ENCODE data around the gene KCTD18. TPM values are rescaled to one million over a fixed set of nuclear protein-coding genes. Genes with fewer than 3 reads are reported as not detected.

The KCTD18 gene
- polyA plus RNA-seq, 1 of the 3 experiments (the other 2 are of a cell fraction), result 8.0 TPM

DNA sequence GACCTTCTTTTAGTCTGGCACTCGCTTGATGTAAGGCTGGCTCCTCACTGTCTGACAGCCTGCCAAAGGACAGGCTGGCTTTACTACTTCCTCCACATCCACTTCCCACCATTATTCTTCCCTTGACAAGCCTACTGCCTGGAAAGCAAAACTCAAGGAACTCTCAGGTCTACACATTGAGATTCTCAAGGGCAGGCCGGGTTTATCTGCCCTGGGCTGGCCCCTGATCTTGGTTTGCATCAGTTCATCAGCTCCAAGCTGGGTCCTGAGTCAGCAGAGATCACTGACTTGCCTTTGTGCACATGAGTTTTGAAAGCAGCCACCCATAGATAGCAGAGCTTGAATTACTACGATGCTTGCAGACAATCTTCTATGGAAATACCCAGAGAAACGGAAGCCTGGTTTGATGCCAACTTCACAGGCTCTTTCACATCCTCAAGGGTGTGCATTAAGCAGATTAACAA is 53.9 kb downstream of the KCTD18 start:
- POLR2A ChIA-PET, result no interaction called here
- CTCF ChIA-PET, result interaction anchor here (1.4 to 4.5 kb wide), 2 partner anchors 8 to 15 kb away, joined by 4 to 20 read pairs; no protein-coding TSS in a partner anchor
- no peaks in the 10 kb centered on the region for H3K9me2 ChIP-seq
- H4K20me1 ChIP-seq (ENCODE audit: insufficient read depth), result no peaks in the 10 kb centered on the region
- peaks cover 14 to 15% of the 10 kb centered on the region in 2 experiments; a peak in 3 of 4 replicates for H3K4me1 ChIP-seq (ENCODE audit: control insufficient read depth in 1 of 2, insufficient read depth in 2 of 2, low read depth in 1 of 2, low read length in 1 of 2)
- peaks cover 7 to 33% of the 10 kb centered on the region in 2 experiments for H3K36me3 ChIP-seq (replicated peaks in 1 of 2; ENCODE audit: control insufficient read depth in 1 of 2, insufficient read depth in 2 of 2, low read length in 1 of 2)
- DNase-seq, result no peak
- TF ChIP-seq EZH2phosphoT487 (IDR thresholded peaks at IDR 0.05; ENCODE audit: borderline replicate concordance, low read depth) (no peak), RFX5 (IDR thresholded peaks at IDR 0.05; ENCODE audit: low read length) (no peak), POLR2AphosphoS5 (IDR thresholded peaks at IDR 0.05; ENCODE audit: low read depth, low read length) (no peak), GABPA (IDR thresholded peaks at IDR 0.05; ENCODE audit: low read depth) (no peak), RAD21 (IDR thresholded peaks at IDR 0.05; ENCODE audit: low read length) (no peak), FOXJ3 (CRISPR knock-in tag; IDR thresholded peaks at IDR 0.05) (no peak), NFIC (IDR thresholded peaks at IDR 0.05; ENCODE audit: borderline replicate concordance) (no peak), SMC3 (IDR thresholded peaks at IDR 0.05; ENCODE audit: low read depth, low read length) (no peak), MXI1 (IDR thresholded peaks at IDR 0.05; ENCODE audit: low read depth, low read length) (no peak), NRF1 (IDR thresholded peaks at IDR 0.05; ENCODE audit: low read depth, low read length) (no peak), FOSL2 (IDR thresholded peaks at IDR 0.05; ENCODE audit: borderline replicate concordance, low read depth) (no peak), FOXM1 (IDR thresholded peaks at IDR 0.05; ENCODE audit: low read depth) (no peak)
- TF ChIP-seq, protein P1, sequence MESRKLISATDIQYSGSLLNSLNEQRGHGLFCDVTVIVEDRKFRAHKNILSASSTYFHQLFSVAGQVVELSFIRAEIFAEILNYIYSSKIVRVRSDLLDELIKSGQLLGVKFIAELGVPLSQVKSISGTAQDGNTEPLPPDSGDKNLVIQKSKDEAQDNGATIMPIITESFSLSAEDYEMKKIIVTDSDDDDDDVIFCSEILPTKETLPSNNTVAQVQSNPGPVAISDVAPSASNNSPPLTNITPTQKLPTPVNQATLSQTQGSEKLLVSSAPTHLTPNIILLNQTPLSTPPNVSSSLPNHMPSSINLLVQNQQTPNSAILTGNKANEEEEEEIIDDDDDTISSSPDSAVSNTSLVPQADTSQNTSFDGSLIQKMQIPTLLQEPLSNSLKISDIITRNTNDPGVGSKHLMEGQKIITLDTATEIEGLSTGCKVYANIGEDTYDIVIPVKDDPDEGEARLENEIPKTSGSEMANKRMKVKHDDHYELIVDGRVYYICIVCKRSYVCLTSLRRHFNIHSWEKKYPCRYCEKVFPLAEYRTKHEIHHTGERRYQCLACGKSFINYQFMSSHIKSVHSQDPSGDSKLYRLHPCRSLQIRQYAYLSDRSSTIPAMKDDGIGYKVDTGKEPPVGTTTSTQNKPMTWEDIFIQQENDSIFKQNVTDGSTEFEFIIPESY (IDR thresholded peaks at IDR 0.05; ENCODE audit: borderline replicate concordance, low read depth), result no peak
- TF ChIP-seq, protein P2, sequence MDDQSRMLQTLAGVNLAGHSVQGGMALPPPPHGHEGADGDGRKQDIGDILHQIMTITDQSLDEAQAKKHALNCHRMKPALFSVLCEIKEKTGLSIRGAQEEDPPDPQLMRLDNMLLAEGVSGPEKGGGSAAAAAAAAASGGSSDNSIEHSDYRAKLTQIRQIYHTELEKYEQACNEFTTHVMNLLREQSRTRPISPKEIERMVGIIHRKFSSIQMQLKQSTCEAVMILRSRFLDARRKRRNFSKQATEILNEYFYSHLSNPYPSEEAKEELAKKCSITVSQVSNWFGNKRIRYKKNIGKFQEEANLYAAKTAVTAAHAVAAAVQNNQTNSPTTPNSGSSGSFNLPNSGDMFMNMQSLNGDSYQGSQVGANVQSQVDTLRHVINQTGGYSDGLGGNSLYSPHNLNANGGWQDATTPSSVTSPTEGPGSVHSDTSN (IDR thresholded peaks at IDR 0.05), result no peak
- H3F3A ChIP-seq (replicated peaks; ENCODE audit: insufficient read depth), result peaks cover 20% of the 10 kb centered on the region
- 93% methylated on average over 4 of the region's 4 CpGs for WGBS (ENCODE audit: low lambda C conversion rate)
- no peak overlapping the region for H3K4me3 ChIP-seq (ENCODE audit: low read depth in 2 of 2, low read length in 1 of 2)
- no peaks in the 10 kb centered on the region for H3K27me3 ChIP-seq (ENCODE audit: insufficient read depth)
- no peaks in the 10 kb centered on the region; the same call in 1 of the 2 replicates for H3K79me2 ChIP-seq (ENCODE audit: insufficient read depth)
- peak overlapping the region in 1 of 2 experiments; percentile 16; a peak in 1 of 4 replicates for H3K27ac ChIP-seq (ENCODE audit: low read depth in 2 of 2, low read length in 1 of 2)
- H2AFZ ChIP-seq (ENCODE audit: low read depth), result no peak overlapping the region
- H3K9ac ChIP-seq, result no peak overlapping the region
- H3K9me3 ChIP-seq, result no peaks in the 10 kb centered on the region
- H3K4me2 ChIP-seq, result no peak overlapping the region

All from SK-N-SH (cell line).